Epithelial cell of prostate (primary cell): ENCODE measurements around the gene ROBO1.
"Not testable (repeated sequence)": the region's sequence is repeated elsewhere in the genome, so short reads cannot be mapped to it uniquely, and the experiment has no call there.

Source experiments
- DNase-seq: peaks from one replicate; pipeline ENCODE4 v3.0.0-alpha.2; 2011; ENCODE audit warnings: low read depth, low spot score
- H3K27ac ChIP-seq: fragments of 450-650 bp; 2 replicates; pipeline ENCODE4 v1.5.1; 2017; ENCODE audit warnings: mild to moderate bottlenecking

The ROBO1 gene

GRCh38 chr3:79560698-79561097 is 207.1 kb downstream of the ROBO1 start:
- no peak for DNase-seq
- H3K27ac ChIP-seq: no peak overlapping the region

DNA sequence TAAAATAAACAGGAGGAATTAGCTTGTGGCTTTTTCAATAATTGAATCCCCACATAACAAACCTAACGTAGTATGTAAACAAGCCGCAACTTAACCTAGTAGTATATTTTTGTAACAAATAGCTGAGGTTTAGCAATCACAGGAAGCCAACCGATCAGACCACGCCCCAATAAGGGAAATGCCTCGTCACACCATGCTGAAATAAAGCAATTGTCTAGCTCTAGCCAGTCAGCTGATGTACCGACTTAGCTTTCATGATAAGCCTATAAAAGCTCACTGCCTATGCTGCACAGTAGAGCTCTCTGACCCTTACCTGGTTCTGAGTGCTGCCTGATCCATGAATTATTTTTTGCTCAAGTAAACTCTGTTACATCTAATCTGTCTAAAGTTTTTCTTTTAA is 208.9 kb downstream of the ROBO1 start:
- no peak for DNase-seq

GRCh38 chr3:79555655-79556054 is 212.1 kb downstream of the ROBO1 start:
- no peak for DNase-seq
- no peak overlapping the region for H3K27ac ChIP-seq

More for the DNA sequence above, 208.9 kb downstream of the ROBO1 start:
- H3K27ac ChIP-seq: no peak overlapping the region

GRCh38 chr3:79551997-79552396 is 215.8 kb downstream of the ROBO1 start:
- H3K27ac ChIP-seq: no peak overlapping the region
- no peak for DNase-seq

DNA sequence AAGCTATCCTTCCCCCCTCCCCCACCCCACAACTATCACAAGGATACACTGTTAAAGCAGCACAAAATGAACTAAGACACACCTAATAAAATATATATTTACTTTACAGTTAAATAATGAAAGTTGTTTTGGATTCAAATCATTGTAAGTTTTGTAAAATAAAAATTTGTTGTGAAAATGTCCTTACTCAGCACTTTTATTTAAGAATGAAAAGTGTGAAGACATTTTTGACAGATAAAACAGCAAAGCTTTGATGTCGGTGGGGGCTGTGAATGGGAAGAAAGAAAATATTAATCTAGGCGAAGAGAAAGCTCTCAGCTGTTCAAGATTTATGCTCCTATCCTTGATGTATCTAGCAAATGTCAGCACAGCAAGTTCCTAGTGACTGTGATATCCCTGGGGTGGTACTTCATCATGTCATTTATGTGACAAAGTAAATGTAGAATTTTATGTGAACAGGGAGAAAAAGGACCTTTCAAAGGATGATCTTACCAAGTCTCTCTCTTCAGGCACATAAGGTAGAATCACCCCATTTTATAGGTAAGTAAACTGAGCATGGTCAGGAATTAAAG is 216.4 kb downstream of the ROBO1 start:
- H3K27ac ChIP-seq: no peak overlapping the region
- no peak for DNase-seq

GRCh38 chr3:79543218-79543982 is 224.4 kb downstream of the ROBO1 start:
- no peak for DNase-seq

DNA sequence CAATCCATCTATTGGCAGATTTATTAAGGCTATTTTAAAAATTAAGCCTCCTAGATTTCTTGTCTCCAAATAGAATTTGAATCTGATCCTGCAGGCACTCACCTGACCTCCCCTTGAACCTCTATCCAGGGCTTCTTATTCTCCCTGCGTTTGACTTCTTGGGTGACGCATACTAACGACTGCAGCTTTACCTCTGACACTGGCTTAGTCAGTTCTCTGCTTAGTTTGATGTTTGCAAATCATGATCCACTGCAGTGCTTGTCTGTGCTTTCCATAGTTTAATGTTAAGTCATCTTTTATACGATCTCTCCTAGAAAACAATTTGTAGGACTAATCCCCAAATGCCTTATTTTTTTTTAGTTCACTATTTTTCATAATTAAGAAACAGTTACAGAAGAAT is 233.1 kb downstream of the ROBO1 start:
- no peak for DNase-seq
- no peak overlapping the region for H3K27ac ChIP-seq

More at GRCh38 chr3:79543218-79543982, 224.4 kb downstream of the ROBO1 start:
- no peak overlapping the region for H3K27ac ChIP-seq

GRCh38 chr3:79531566-79532295 is 236.1 kb downstream of the ROBO1 start:
- no peak overlapping the region for H3K27ac ChIP-seq
- DNase-seq: no peak

GRCh38 chr3:79521221-79521848 is 246.5 kb downstream of the ROBO1 start:
- DNase-seq: no peak
- no peak overlapping the region for H3K27ac ChIP-seq

DNA sequence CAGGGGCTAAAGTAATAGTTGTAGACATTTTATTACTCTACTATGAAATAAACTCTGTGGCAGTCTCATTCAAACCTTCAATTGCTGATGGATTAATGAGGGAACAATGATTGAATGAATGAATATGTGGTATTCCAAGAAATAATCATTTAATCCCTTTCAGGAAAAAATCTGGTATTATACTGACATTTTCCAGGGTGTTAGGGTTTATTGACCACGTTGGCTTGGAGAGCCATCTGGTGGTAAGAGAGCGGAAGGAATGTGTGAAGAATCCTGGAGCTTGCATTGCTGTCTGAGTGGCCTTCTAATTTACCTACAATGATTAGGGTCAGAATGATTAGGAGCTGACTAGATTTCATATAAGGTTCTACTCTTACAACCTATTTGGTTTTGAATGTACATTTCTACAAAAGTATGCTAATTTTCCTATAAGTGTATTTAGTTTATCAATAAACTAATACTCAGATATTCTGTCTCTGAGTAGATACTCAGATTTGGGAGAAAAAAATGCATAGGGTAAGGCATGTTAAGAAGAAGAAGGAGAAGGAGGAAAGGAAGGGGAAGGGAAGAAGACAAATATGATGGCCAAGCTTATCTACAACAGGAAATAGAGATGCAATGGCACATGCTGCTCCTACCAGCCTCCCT is 249.9 kb downstream of the ROBO1 start:
- H3K27ac ChIP-seq: no peak overlapping the region
- no peak for DNase-seq

DNA sequence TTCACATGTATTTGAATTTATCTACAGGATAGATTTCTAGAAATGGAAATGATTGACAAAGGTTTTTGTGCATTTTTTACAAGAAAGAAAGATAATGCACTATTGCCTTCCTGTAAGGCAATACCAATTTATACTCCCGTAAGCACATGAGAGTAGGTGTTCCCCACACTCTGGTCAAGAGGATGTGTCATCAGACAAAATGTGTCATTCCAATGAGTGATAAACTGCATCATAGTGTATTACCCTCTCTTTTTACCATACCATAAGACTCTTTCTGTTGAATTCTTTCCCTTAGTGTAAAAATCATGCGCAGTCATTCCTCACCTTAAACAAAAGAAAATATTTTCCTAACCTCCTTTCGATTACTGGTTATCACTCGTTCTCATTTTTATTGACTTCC is 251.0 kb downstream of the ROBO1 start:
- DNase-seq: no peak
- no peak overlapping the region for H3K27ac ChIP-seq

GRCh38 chr3:79515072-79515471 is 252.7 kb downstream of the ROBO1 start:
- no peak overlapping the region for H3K27ac ChIP-seq
- no peak for DNase-seq

DNA sequence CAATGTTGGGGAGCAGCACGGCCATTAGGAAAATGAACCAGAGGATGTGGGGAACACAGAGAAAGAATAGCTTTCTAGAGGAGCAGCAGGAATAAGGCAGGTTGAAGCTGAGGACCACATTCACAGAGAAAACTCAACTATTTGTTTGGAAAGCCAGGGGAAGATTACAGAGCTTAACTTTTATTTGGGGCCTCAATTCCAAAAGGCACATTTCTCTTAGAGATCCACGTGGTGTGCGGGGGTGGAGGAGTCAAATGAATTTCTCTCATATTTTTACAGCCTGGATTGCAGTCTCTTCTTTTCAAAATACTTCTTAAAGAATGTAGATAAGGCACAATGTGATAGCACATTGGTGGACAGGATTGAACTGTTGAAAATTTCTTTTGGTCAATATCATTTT is 253.7 kb downstream of the ROBO1 start:
- DNase-seq: no peak
- no peak overlapping the region for H3K27ac ChIP-seq

DNA sequence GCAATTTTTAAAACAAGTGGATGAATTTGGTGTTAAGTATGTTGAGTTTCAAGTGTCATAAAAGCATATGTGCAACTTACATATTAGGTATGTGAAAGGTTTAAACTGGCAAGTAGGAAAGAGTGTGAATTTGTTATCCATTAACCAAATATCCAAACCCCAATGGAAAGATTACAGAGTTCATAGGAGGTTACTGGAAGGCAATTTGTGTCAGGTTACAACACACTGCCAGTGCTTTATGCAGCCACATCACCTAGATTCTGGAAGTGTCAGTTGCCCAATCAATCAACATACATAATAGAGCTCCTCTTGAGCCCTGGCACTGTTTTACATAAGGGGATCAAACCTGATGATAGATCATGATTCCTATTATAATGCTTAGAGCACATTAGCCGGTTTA is 261.0 kb downstream of the ROBO1 start:
- no peak for DNase-seq
- H3K27ac ChIP-seq: no peak overlapping the region

DNA sequence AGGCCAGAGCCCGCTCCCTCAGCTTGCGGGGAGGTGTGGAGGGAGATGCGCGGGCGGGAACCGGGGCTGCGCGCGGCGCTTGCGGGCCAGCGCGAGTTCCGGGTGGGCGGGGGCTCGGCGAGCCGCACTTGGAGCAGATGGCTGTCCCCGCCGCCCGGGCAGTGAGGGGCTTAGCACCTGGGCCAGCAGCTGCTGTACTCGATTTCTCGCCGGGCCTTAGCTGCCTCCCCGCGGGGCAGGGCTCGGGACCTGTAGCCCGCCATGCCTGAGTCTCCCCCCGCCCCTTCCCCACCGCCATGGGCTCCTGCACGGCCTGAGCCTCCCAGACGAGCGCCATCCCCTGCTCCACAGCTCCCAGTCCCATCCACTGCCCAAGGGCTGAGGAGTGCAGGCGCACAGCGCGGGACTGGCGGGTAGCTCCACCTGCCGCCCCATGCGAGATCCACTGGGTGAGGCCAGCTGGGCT is 265.5 kb downstream of the ROBO1 start:
- not testable (repeated sequence) for DNase-seq, H3K27ac ChIP-seq

DNA sequence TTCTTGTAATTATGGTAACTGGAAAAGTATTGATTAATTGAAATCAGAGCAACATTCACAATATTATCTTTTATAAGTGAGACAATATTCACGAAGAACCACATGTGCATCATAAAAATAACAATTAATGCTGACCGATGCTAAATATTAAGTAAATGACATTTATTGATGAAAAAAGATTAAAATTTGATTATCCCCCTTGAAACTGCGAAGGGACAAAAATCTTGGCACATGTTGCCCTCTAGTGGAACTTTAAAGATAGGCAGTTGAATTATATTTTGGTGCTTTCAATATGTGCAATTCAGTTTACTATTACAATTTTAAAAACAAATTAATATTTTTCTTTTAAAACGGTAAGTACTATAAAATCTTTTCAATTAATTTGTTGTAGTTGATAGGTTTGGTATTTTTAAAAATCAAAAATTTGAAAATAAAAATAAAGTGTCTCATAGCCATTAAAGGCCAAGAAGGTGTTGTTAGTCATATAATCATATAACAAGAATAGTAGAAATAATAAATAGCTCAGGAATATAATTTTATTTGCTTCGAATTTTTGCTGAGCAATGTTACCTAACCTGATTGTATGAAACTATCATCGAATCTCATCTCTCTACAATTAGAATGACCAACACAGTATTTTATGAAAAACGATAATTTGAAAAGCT is 270.2 kb downstream of the ROBO1 start:
- DNase-seq: no peak
- H3K27ac ChIP-seq: no peak overlapping the region

- DNase-seq: no peak
- H3K27ac ChIP-seq: no peak overlapping the region
Measured at GRCh38 chr3:79491029-79491641, 276.7 kb downstream of the ROBO1 start.

GRCh38 chr3:79490165-79491028 is 277.4 kb downstream of the ROBO1 start:
- no peak for DNase-seq
- H3K27ac ChIP-seq: no peak overlapping the region
